Gastroesophageal sphincter (tissue), 4 donors: ENCODE data around the gene UPK3B. TPM values are rescaled to one million over a fixed set of nuclear protein-coding genes. Genes with fewer than 3 reads are reported as not detected.
"Not testable (repeated sequence)": the region's sequence is repeated elsewhere in the genome, so short reads cannot be mapped to it uniquely, and the experiment has no call there.

Experiments used
- ATAC-seq: fragments of 150-250 bp; one replicate; pipeline ENCODE4 v1.9.1; 2016; ENCODE audit warnings: mild to moderate bottlenecking, moderate library complexity
- H3K27ac ChIP-seq, 4 donors: fragments of 200-600 bp; sonication (generic) in 3 of 4; 1 replicate in 3 of 4; 2 replicates in 1 of 4; pipeline ENCODE4 v1.5.1; 2016 to 2019
- H3K27me3 ChIP-seq: fragments of 200-600 bp; sonication (generic); one replicate; pipeline ENCODE4 v1.5.1; 2019
- H3K36me3 ChIP-seq, 2 donors: fragments of 200-600 bp; sonication (generic); one replicate each; pipeline ENCODE4 v1.5.1; 2019; ENCODE audit warnings: control low read depth in 1 of 2
- H3K4me1 ChIP-seq, 3 donors: fragments of 200-600 bp; sonication (generic); 1 replicate in 2 of 3; 2 replicates in 1 of 3; pipeline ENCODE4 v1.5.1; 2016 to 2019; ENCODE audit warnings: control low read depth in 2 of 3
- H3K4me3 ChIP-seq, 2 donors: fragments of 200-600 bp; sonication (generic); one replicate each; pipeline ENCODE4 v1.5.1; 2019; ENCODE audit warnings: mild to moderate bottlenecking in 1 of 2, moderate library complexity in 1 of 2
- H3K9me3 ChIP-seq, 3 donors: fragments of 200-600 bp; sonication (generic); one replicate each; pipeline ENCODE4 v1.5.1; 2017 to 2019; ENCODE audit warnings: control low read depth in 2 of 3
- CTCF ChIP-seq, 4 experiments: fragments of 200-600 bp in 2 of 4; fragments of 450-650 bp in 2 of 4; sonication (generic) in 1 of 4; IDR thresholded peaks; one replicate each; pipeline ENCODE4 v1.5.1; 2017 to 2019; ENCODE audit warnings: antibody characterized with exemption in 4 of 4, mild to moderate bottlenecking in 2 of 4, moderate library complexity in 2 of 4
- EP300 ChIP-seq: sonication (generic); formaldehyde crosslinking; IDR thresholded peaks from one replicate; pipeline ENCODE4 v1.6.1; 2017; ENCODE audit warnings: antibody characterized with exemption, mild to moderate bottlenecking
- POLR2A ChIP-seq, 2 donors: fragments of 450-650 bp; IDR thresholded peaks; one replicate each; pipeline ENCODE4 v1.6.1; 2017; ENCODE audit warnings: antibody characterized with exemption in 2 of 2, mild to moderate bottlenecking in 2 of 2, moderate library complexity in 1 of 2
- POLR2AphosphoS5 ChIP-seq: sonication (generic); formaldehyde crosslinking; IDR thresholded peaks from one replicate; pipeline ENCODE4 v1.6.1; 2017; ENCODE audit warnings: antibody characterized with exemption
- WGBS, 2 donors: methylation state at CpG; one replicate each; pipeline ENCODE4 v1.1.5; 2018; ENCODE audit warnings: low coverage in 1 of 2; 5-methylcytosine and 5-hydroxymethylcytosine counted together
- total RNA-seq, 4 donors: library from RNA; depleted of rRNA; stranded (reverse); fragments of >200 nt; gene quantifications; one replicate each; pipeline ENCODE4 v1.1.0, GENCODE V29; 2016

Gene UPK3B
- total RNA-seq, 4 donors from 2014 or later, result 0.40 to 0.81 TPM; not detected in 2

GRCh38 chr7:76512941-76513816 is 2.8 kb downstream of the UPK3B start:
- no peaks in the 10 kb centered on the region for H3K27me3 ChIP-seq
- ATAC-seq, result no peak
- H3K27ac ChIP-seq, result peak overlapping the region in 1 of 4 donors; percentile 6

GRCh38 chr7:76513817-76514799 is 3.8 kb downstream of the UPK3B start:
- TF ChIP-seq EP300, result no peak
- no peak for TF ChIP-seq POLR2AphosphoS5
- TF ChIP-seq POLR2A (IDR thresholded peaks at IDR 0.05), result no peak
- TF ChIP-seq CTCF (IDR thresholded peaks at IDR 0.05), result no peak
- no peak overlapping the region for H3K4me3 ChIP-seq
- H3K27ac ChIP-seq, result peak overlapping the region in 1 of 4 donors; percentile 6
- no peaks in the 10 kb centered on the region for H3K27me3 ChIP-seq
- H3K9me3 ChIP-seq, result no peaks in the 10 kb centered on the region
- H3K4me1 ChIP-seq, result peaks cover 0 to 24% (median 3%) of the 10 kb centered on the region in 3 donors
- H3K36me3 ChIP-seq, result no peaks in the 10 kb centered on the region
- ATAC-seq, result no peak
- WGBS, 2 donors, result 72 to 87% methylated on average over 10 of the region's 29 CpGs

More at GRCh38 chr7:76512941-76513816, 2.8 kb downstream of the UPK3B start:
- 27 to 33% methylated on average over 1 to 3 of the region's 21 CpGs for WGBS, 2 donors
- H3K4me1 ChIP-seq, result peaks cover 0 to 24% (median 3%) of the 10 kb centered on the region in 3 donors
- H3K36me3 ChIP-seq, result no peaks in the 10 kb centered on the region
- TF ChIP-seq POLR2AphosphoS5 (no peak), POLR2A (IDR thresholded peaks at IDR 0.05) (no peak), CTCF (IDR thresholded peaks at IDR 0.05) (no peak), EP300 (no peak)
- H3K4me3 ChIP-seq, result no peak overlapping the region
- H3K9me3 ChIP-seq, result no peaks in the 10 kb centered on the region

- Histone ChIP-seq H3K27ac (no peak overlapping the region), H3K4me3 (no peak overlapping the region), H3K4me1 (peaks cover 0 to 19% (median 0%) of the 10 kb centered on the region in 3 donors), H3K36me3 (no peaks in the 10 kb centered on the region), H3K27me3 (no peaks in the 10 kb centered on the region), H3K9me3 (no peaks in the 10 kb centered on the region)
- 72 to 83% methylated on average over 4 to 6 of the region's 16 CpGs for WGBS, 2 donors
- no peak for TF ChIP-seq EP300
- TF ChIP-seq POLR2A (IDR thresholded peaks at IDR 0.05), result no peak
- TF ChIP-seq CTCF (IDR thresholded peaks at IDR 0.05), result no peak
- no peak for TF ChIP-seq POLR2AphosphoS5
- no peak for ATAC-seq
These were observed 4.8 kb downstream of the UPK3B start for GRCh38 chr7:76514926-76515771.

- Histone ChIP-seq H3K36me3 (no peaks in the 10 kb centered on the region), H3K27me3 (no peaks in the 10 kb centered on the region), H3K4me3 (peak overlapping the region in 1 of 2 donors; percentile 22), H3K27ac (no peak overlapping the region), H3K4me1 (peaks cover 0 to 16% (median 0%) of the 10 kb centered on the region in 3 donors), H3K9me3 (no peaks in the 10 kb centered on the region)
- WGBS, 2 donors, result no CpG with 5 or more reads among the region's 32 CpGs
- TF ChIP-seq CTCF (IDR thresholded peaks at IDR 0.05) (peak in 1 of 4 experiments; percentile 85), POLR2A (IDR thresholded peaks at IDR 0.05) (no peak), EP300 (no peak)
- ATAC-seq, result peak; percentile 42
These were observed 5.7 kb downstream of the UPK3B start for GRCh38 chr7:76515999-76516443.

GRCh38 chr7:76516932-76517331 is 6.6 kb downstream of the UPK3B start:
- not testable (repeated sequence) for H3K4me3 ChIP-seq, H3K36me3 ChIP-seq, H3K27ac ChIP-seq, H3K27me3 ChIP-seq, ATAC-seq, H3K9me3 ChIP-seq
- no CpG with 5 or more reads among the region's 6 CpGs for WGBS, 2 donors
- peaks cover 0 to 16% (median 0%) of the 10 kb centered on the region in 3 donors for H3K4me1 ChIP-seq

GRCh38 chr7:76526183-76526582 is 15.8 kb downstream of the UPK3B start:
- ATAC-seq, H3K4me1 ChIP-seq, H3K36me3 ChIP-seq, H3K4me3 ChIP-seq, H3K27me3 ChIP-seq, H3K9me3 ChIP-seq, H3K27ac ChIP-seq: not testable (repeated sequence)
- WGBS, 2 donors, result no CpG with 5 or more reads among the region's 4 CpGs

- not testable (repeated sequence) for ATAC-seq, H3K9me3 ChIP-seq, H3K27ac ChIP-seq, H3K27me3 ChIP-seq, H3K36me3 ChIP-seq, H3K4me3 ChIP-seq, H3K4me1 ChIP-seq
- WGBS, 2 donors, result no CpG with 5 or more reads among the region's 2 CpGs
These were observed 21.3 kb downstream of the UPK3B start for GRCh38 chr7:76531643-76532042.
